GM12878 (cell line): Measurements from ENCODE around the gene RAPGEF3. TPM values are rescaled to one million over a fixed set of nuclear protein-coding genes. Genes with fewer than 3 reads are reported as not detected.

Experiments
- ATAC-seq: fragments of 200-7000 bp; cut with Tn5 transposase; 3 replicates; pipeline ENCODE4 v1.9.1; 2020; ENCODE audit warnings: mild to moderate bottlenecking, moderate library complexity
- BruUV-seq: library from RNA; stranded (reverse); fragments of 400-500 nt; replicated peaks from 2 replicates; lab custom pipeline; 2021; lab: Mats Ljungman, UMichigan
- CTCF ChIA-PET: fragments of 300-600 bp; sonication (Branson Sonifier 250); formaldehyde crosslinking; extraction: SDS; loops from one replicate; lab custom pipeline; 2021; ENCODE audit warnings: inconsistent platforms; lab: Yijun Ruan, JAX
- POLR2A ChIA-PET: fragments of 350-600 bp; formaldehyde crosslinking; extraction: SDS; loops from one replicate; lab custom pipeline; 2021; ENCODE audit warnings: inconsistent platforms; lab: Charles Lee
- RAD21 ChIA-PET: fragments of 300-600 bp; sonication (Branson Sonifier 250); formaldehyde crosslinking; loops from one replicate; lab custom pipeline; 2023; ENCODE audit warnings: antibody characterized with exemption; ENCODE audit not compliant: unreplicated experiment; lab: Charles Lee
- SMC1A ChIA-PET: fragments of 300-600 bp; sonication (Branson Sonifier 250); formaldehyde crosslinking; loops from one replicate; lab custom pipeline; 2023; ENCODE audit not compliant: unreplicated experiment, uncharacterized antibody; lab: Charles Lee
- DNase-seq: peaks from one replicate; pipeline ENCODE4 v3.0.0-alpha.2; 2011; ENCODE audit warnings: low read depth, low spot score
- FAIRE-seq: peaks from 3 replicates; lab custom pipeline; 2011; peaks lifted over from hg19 to GRCh38; lab: Jason Lieb, UNC
- H2AFZ ChIP-seq: 2 replicates; pipeline ENCODE4 v1.6.0; 2011; ENCODE audit warnings: low read depth, low read length, control low read depth; ENCODE audit not compliant: control insufficient read depth
- H3K27ac ChIP-seq: 2 replicates; pipeline ENCODE4 v1.5.1; 2011; ENCODE audit warnings: control low read depth; ENCODE audit not compliant: control insufficient read depth, insufficient read depth
- H3K27me3 ChIP-seq, 2 experiments: replicated peaks in 1 of 2; 2 replicates each; pipeline versions ENCODE4 v1.6.0 to v1.6.1; 2011; ENCODE audit warnings: low read length in 1 of 2; ENCODE audit not compliant: control insufficient read depth in 2 of 2, insufficient read depth in 2 of 2
- H3K36me3 ChIP-seq, 2 experiments: 2 replicates each; pipeline ENCODE4 v1.5.1; 2011; ENCODE audit warnings: low read length in 1 of 2; ENCODE audit not compliant: control insufficient read depth in 2 of 2, insufficient read depth in 2 of 2
- H3K4me1 ChIP-seq: 2 replicates; pipeline ENCODE4 v1.6.1; 2011; ENCODE audit warnings: mild to moderate bottlenecking, low read length, moderate library complexity, mixed read lengths; ENCODE audit not compliant: control insufficient read depth, insufficient read depth
- H3K4me2 ChIP-seq: 2 replicates; pipeline ENCODE4 v1.6.0; 2011; ENCODE audit warnings: control low read depth; ENCODE audit not compliant: control insufficient read depth, insufficient read depth
- H3K4me3 ChIP-seq: fragments of 200-600 bp; sonication (generic); 2 replicates; pipeline ENCODE4 v1.5.1; 2016
- H3K79me2 ChIP-seq: 2 replicates; pipeline ENCODE4 v1.6.0; 2011; ENCODE audit warnings: low read length; ENCODE audit not compliant: control insufficient read depth, insufficient read depth
- H3K9ac ChIP-seq: 2 replicates; pipeline ENCODE4 v1.8.0; 2011; ENCODE audit warnings: low read length, control low read depth, mixed read lengths; ENCODE audit not compliant: control insufficient read depth, insufficient read depth
- H3K9me3 ChIP-seq: replicated peaks from 3 replicates; pipeline ENCODE4 v1.5.1; 2011; ENCODE audit warnings: mild to moderate bottlenecking, low read length; ENCODE audit not compliant: control insufficient read depth, insufficient read depth
- H4K20me1 ChIP-seq: 2 replicates; pipeline ENCODE4 v1.6.0; 2011; ENCODE audit not compliant: control insufficient read depth, insufficient read depth
- BCL11A ChIP-seq: IDR thresholded peaks from 2 replicates; pipeline ENCODE4 v1.6.1; 2011; ENCODE audit warnings: low read depth, low read length
- CBFB ChIP-seq: IDR thresholded peaks from 2 replicates; pipeline ENCODE4 v1.6.1; 2016; ENCODE audit warnings: antibody characterized with exemption, low read depth
- DPF2 ChIP-seq: fragments of 450-650 bp; IDR thresholded peaks from 2 replicates; pipeline ENCODE4 v1.6.1; 2017; ENCODE audit warnings: mild to moderate bottlenecking
- EP300 ChIP-seq, 2 experiments: fragments of 150-350 bp in 1 of 2; IDR thresholded peaks; 2 replicates each; pipeline ENCODE4 v1.6.1; 2011 to 2012; ENCODE audit warnings: low read depth in 2 of 2, low read length in 2 of 2, borderline replicate concordance in 1 of 2, improper control_type of control experiment in 1 of 2, inconsistent platforms in 1 of 2; ENCODE audit not compliant: control insufficient read depth in 1 of 2
- HDGF ChIP-seq: fragments of 450-650 bp; IDR thresholded peaks from 2 replicates; pipeline ENCODE4 v1.6.1; 2016; ENCODE audit warnings: antibody characterized with exemption
- IKZF2 ChIP-seq, 2 experiments: fragments of 450-650 bp; IDR thresholded peaks; 2 replicates each; pipeline ENCODE4 v1.6.1; 2017; ENCODE audit warnings: mild to moderate bottlenecking in 2 of 2, moderate library complexity in 2 of 2
- IRF4 ChIP-seq: IDR thresholded peaks from 2 replicates; pipeline ENCODE4 v1.6.1; 2011; ENCODE audit warnings: low read depth, low read length
- LARP7 ChIP-seq: fragments of 450-650 bp; IDR thresholded peaks from 2 replicates; pipeline ENCODE4 v1.6.1; 2017; ENCODE audit warnings: mild to moderate bottlenecking
- MEF2B ChIP-seq: fragments of 450-650 bp; IDR thresholded peaks from 2 replicates; pipeline ENCODE4 v1.6.1; 2018; ENCODE audit warnings: mild to moderate bottlenecking, moderate library complexity; ENCODE audit not compliant: partially characterized antibody, poor library complexity, severe bottlenecking
- POLR2AphosphoS5 ChIP-seq: IDR thresholded peaks from 2 replicates; pipeline ENCODE4 v1.6.1; 2011; ENCODE audit warnings: mild to moderate bottlenecking, low read length, inconsistent platforms
- RB1 ChIP-seq: fragments of 450-650 bp; formaldehyde crosslinking; IDR thresholded peaks from 2 replicates; pipeline ENCODE4 v1.6.1; 2017; ENCODE audit warnings: mild to moderate bottlenecking, borderline replicate concordance
- RUNX3 ChIP-seq: IDR thresholded peaks from 2 replicates; pipeline ENCODE4 v1.6.1; 2012; ENCODE audit warnings: low read length, inconsistent platforms
- SIX5 ChIP-seq: IDR thresholded peaks from 2 replicates; pipeline ENCODE4 v1.6.1; 2011; ENCODE audit warnings: mild to moderate bottlenecking, low read depth, low read length, moderate library complexity; ENCODE audit not compliant: severe bottlenecking
- TCF12 ChIP-seq: IDR thresholded peaks from 2 replicates; pipeline ENCODE4 v1.6.1; 2011; ENCODE audit warnings: low read depth, mild to moderate bottlenecking, low read length
- ZNF217 ChIP-seq: fragments of 450-650 bp; IDR thresholded peaks from 2 replicates; pipeline ENCODE4 v1.6.1; 2017; ENCODE audit warnings: antibody characterized with exemption, mild to moderate bottlenecking
- WGBS: methylation state at CpG from one replicate; pipeline ENCODE4 v1.1.6; 2016; ENCODE audit warnings: low lambda C conversion rate; ENCODE audit not compliant: insufficient replicate concordance, insufficient coverage; ENCODE audit errors: missing lambda C conversion rate; 5-methylcytosine and 5-hydroxymethylcytosine counted together
- in situ Hi-C: fragments of 300-500 bp; cut with MboI; formaldehyde crosslinking; loops from 9 replicates; pipeline ENCODE4 v1.14.3; 2018; ENCODE audit warnings: mixed read lengths
- intact Hi-C: fragments of 100-400 bp; cut with micrococcal nuclease; formaldehyde crosslinking; loops from one replicate; pipeline ENCODE4 v1.14.2; 2022; ENCODE audit not compliant: unreplicated experiment
- polyA plus RNA-seq, 11 experiments: library from polyadenylated mRNA; depleted of rRNA in 4 of 11; unstranded in 6 of 11; stranded (reverse) in 5 of 11; fragments of >200 nt; fragmentation: Nextera tagmentation in 4 of 11; fragmentation: Illumina TruSeq in 1 of 11; extraction: Ambion mirVana in 4 of 11; extraction: Trizol in 1 of 11; gene quantifications; 1 replicate in 1 of 11; 2 replicates in 10 of 11; pipeline versions ENCODE4 v1.2.1 to v1.2.3, GENCODE V29; 2011 to 2016; ENCODE audit warnings: inconsistent platforms in 2 of 11, missing spikeins in 2 of 11, low read depth in 1 of 11
- total RNA-seq, 4 experiments: library from RNA; depleted of rRNA in 3 of 4; stranded (reverse); fragments of >200 nt in 3 of 4; fragmentation: Illumina TruSeq in 1 of 4; extraction: Trizol in 1 of 4; gene quantifications; 2 replicates each; pipeline versions ENCODE4 v1.2.1 to v1.2.3, GENCODE V29; 2013 to 2021
- TF ChIP-seq, protein P1 (sequence below): fragments of 450-650 bp; IDR thresholded peaks from 2 replicates; pipeline ENCODE4 v1.6.1; 2014; ENCODE audit warnings: mild to moderate bottlenecking
- TF ChIP-seq, protein P2 (sequence below): IDR thresholded peaks from 2 replicates; pipeline ENCODE4 v1.6.1; 2012; ENCODE audit warnings: low read depth, low read length, improper control_type of control experiment

Gene RAPGEF3
- total and polyA plus RNA-seq, 10 of the 15 experiments (the other 5 are each of a cell fraction or from before 2014, with no cell fraction given) = 0.02 to 0.92 (median 0.31) TPM; not detected in 2

DNA sequence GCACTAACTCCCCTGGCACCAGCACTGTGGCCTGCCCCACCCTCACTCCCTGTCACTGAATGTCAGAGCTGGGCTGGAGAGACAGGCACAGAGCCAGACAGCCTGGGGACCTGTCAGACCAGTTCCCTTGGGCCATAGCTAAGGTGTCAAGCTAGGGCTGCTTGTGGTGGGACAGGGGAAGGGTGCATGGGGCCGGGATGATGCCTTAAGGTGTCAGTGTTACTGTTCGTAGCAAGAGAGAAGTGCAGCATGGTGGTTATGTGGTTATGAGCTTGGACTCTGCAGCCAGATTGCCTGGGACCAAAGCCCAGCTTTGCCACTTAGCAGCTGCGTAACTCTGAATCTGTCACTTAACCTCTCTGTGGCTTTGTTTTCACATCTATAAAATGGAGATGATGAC, 3.8 kb downstream of the RAPGEF3 start:
- Histone ChIP-seq H3K9me3 (no peaks in the 10 kb centered on the region), H3K27me3 (no peaks in the 10 kb centered on the region)
- intact Hi-C loops = loop anchor here (1.0 kb wide), 1 partner anchor 13 kb away; no protein-coding TSS in a partner anchor
- SMC1A ChIA-PET = interaction anchor here (1.0 to 12.2 kb wide), 12 partner anchors 9 to 101 kb away, joined by 3 to 277 read pairs (median 6); partner anchors contain the start of gene RPAP3
- TF ChIP-seq POLR2AphosphoS5 (no peak), RUNX3 (peak; percentile 61), ZNF217 (no peak), HDGF (peak; percentile 20; the same call in 1 of the 2 replicates), MEF2B (peak; percentile 39), RB1 (no peak), TCF12 (0 out of 2 replicates have a peak, but pooled peaks have one; percentile 9), SIX5 (no peak), LARP7 (no peak), BCL11A (no peak), EP300 (IDR thresholded peaks at IDR 0.05; ENCODE audit: borderline replicate concordance in 1 of 2, control insufficient read depth in 1 of 2, low read depth in 2 of 2, low read length in 2 of 2) (0 out of 4 replicates have a peak, but pooled peaks of 1 of the 2 experiments have one; percentile 21), CBFB (no peak), IRF4 (no peak), IKZF2 (IDR thresholded peaks at IDR 0.05) (0 out of 4 replicates have a peak, but pooled peaks of 1 of the 2 experiments have one; percentile 3), DPF2 (no peak)
- TF ChIP-seq, protein P1, sequence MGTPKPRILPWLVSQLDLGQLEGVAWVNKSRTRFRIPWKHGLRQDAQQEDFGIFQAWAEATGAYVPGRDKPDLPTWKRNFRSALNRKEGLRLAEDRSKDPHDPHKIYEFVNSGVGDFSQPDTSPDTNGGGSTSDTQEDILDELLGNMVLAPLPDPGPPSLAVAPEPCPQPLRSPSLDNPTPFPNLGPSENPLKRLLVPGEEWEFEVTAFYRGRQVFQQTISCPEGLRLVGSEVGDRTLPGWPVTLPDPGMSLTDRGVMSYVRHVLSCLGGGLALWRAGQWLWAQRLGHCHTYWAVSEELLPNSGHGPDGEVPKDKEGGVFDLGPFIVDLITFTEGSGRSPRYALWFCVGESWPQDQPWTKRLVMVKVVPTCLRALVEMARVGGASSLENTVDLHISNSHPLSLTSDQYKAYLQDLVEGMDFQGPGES = no peak
- TF ChIP-seq, protein P2, sequence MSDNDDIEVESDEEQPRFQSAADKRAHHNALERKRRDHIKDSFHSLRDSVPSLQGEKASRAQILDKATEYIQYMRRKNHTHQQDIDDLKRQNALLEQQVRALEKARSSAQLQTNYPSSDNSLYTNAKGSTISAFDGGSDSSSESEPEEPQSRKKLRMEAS = 0 out of 2 replicates have a peak, but pooled peaks have one; percentile 21
- TF ChIP-seq, all 136 proteins: peak for 7
- Histone ChIP-seq H3K4me3 (no peak overlapping the region), H3K36me3 (no peaks in the 10 kb centered on the region), H3K9ac (peak overlapping the region; percentile 32; the same call in 1 of the 2 replicates), H3K27ac (peak overlapping the region; percentile 76), H3K4me2 (peak overlapping the region; percentile 82), H2AFZ (peak overlapping the region; percentile 75), H3K4me1 (peaks cover 46% of the 10 kb centered on the region), H4K20me1 (no peaks in the 10 kb centered on the region), H3K79me2 (no peaks in the 10 kb centered on the region)
- ATAC-seq (peak; percentile 47), DNase-seq (peak; percentile 27), FAIRE-seq (no peak)
- ChIA-PET POLR2A (interaction anchor here (0.9 to 2.4 kb wide), 12 partner anchors 8 to 539 kb away, joined by 3 to 14 read pairs (median 4); no protein-coding TSS in a partner anchor), CTCF (interaction anchor here (0.7 to 14.5 kb wide), 12 partner anchors 11 to 434 kb away, joined by 3 to 507 read pairs (median 14); partner anchors contain the start of genes RPAP3 and SLC48A1), RAD21 (interaction anchor here (0.5 to 12.6 kb wide), 14 partner anchors 12 to 131 kb away, joined by 3 to 237 read pairs (median 4); partner anchors contain the start of genes ENDOU, RPAP3 and SLC48A1)
- BruUV-seq = no TSS peak
- WGBS = 39% methylated on average over 3 of the region's 3 CpGs
- in situ Hi-C loops = no loop called here
